ENCODE measurements around the gene SVOP.

Gene SVOP

GRCh38 chr12:108969622-108970021 lies 51.2 kb downstream of the SVOP start:
- DNase-seq: no peak

GRCh38 chr12:108967869-108968540 lies 52.9 kb downstream of the SVOP start:
- DNase-seq: no peak

- DNase-seq: no peak
Measured at GRCh38 chr12:108966378-108967151, 54.3 kb downstream of the SVOP start.

- DNase-seq: no peak
Measured at GRCh38 chr12:108965886-108966285, 55.0 kb downstream of the SVOP start.

- no peak for DNase-seq
Measured at GRCh38 chr12:108964371-108965352, 56.2 kb downstream of the SVOP start.

- DNase-seq: no peak
Measured at GRCh38 chr12:108962256-108962655, 58.6 kb downstream of the SVOP start.

GRCh38 chr12:108959748-108960655 lies 60.9 kb downstream of the SVOP start:
- no peak for DNase-seq

GRCh38 chr12:108955225-108955835 lies 65.5 kb downstream of the SVOP start:
- no peak for DNase-seq

GRCh38 chr12:108950991-108951739 lies 69.7 kb downstream of the SVOP start:
- peak; percentile 78 for DNase-seq

GRCh38 chr12:108949976-108950375 lies 70.9 kb downstream of the SVOP start:
- no peak for DNase-seq

GRCh38 chr12:108948367-108948766 lies 72.5 kb downstream of the SVOP start:
- DNase-seq: no peak

- DNase-seq: no peak
Measured at GRCh38 chr12:108947097-108947496, 73.8 kb downstream of the SVOP start.

GRCh38 chr12:108940138-108940537 lies 80.7 kb downstream of the SVOP start:
- DNase-seq: no peak

- DNase-seq: peak; percentile 24
Measured at GRCh38 chr12:108939594-108939993, 81.3 kb downstream of the SVOP start.

GRCh38 chr12:108938247-108938924 lies 82.5 kb downstream of the SVOP start:
- no peak for DNase-seq

- no peak for DNase-seq
Measured at GRCh38 chr12:108935159-108935763, 85.6 kb downstream of the SVOP start.

GRCh38 chr12:108933949-108934348 lies 86.9 kb downstream of the SVOP start:
- no peak for DNase-seq

GRCh38 chr12:108930756-108931155 lies 90.1 kb downstream of the SVOP start:
- no peak for DNase-seq

GRCh38 chr12:108930155-108930554 lies 90.7 kb downstream of the SVOP start:
- no peak for DNase-seq

- DNase-seq: no peak
Measured at GRCh38 chr12:108928695-108929094, 92.2 kb downstream of the SVOP start.
